ENCODE measurements around the gene L3MBTL2.

Gene L3MBTL2

GRCh38 chr22:41181349-41182241 lies 23.5 kb upstream of the L3MBTL2 start:
- H3K4me3 ChIP-seq (ENCODE audit: low read depth in 1 of 2, low read length in 2 of 2): no peak overlapping the region
- no peaks in the 10 kb centered on the region for H3K27me3 ChIP-seq (ENCODE audit: control insufficient read depth in 1 of 2, insufficient read depth in 2 of 2, low read length in 2 of 2)
- H3K36me3 ChIP-seq (ENCODE audit: insufficient read depth, low read length): peaks cover 30% of the 10 kb centered on the region
- no peak overlapping the region for H3K27ac ChIP-seq (ENCODE audit: low read depth, low read length)
- no peaks in the 10 kb centered on the region for H3K4me1 ChIP-seq (ENCODE audit: insufficient read depth, low read length)
- H3K9me3 ChIP-seq (ENCODE audit: low read length): no peaks in the 10 kb centered on the region
- no peak overlapping the region for H3K9ac ChIP-seq (ENCODE audit: low read length)

DNA sequence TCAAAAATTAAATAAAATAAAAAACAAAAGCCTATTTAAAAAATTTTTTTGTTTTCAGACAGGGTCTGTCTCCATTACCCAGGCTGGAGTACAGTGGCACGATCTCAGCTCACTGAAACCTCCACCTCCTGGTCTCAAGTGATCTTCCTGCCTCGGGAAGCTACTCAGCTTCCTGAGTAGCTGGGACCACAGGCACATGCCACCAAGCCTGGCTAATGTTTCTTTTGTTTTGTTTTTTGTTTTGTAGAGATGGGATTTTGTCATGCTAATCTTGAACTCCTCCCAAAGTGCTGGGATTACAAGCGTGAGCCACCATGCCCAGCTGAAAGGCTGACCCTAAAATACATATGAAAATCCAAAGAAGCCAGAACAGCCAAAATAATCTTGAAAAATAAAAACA lies 20.4 kb upstream of the L3MBTL2 start:
- Histone ChIP-seq H3K4me1 (ENCODE audit: insufficient read depth, low read length) (no peaks in the 10 kb centered on the region), H3K9me3 (ENCODE audit: low read length) (no peaks in the 10 kb centered on the region), H3K36me3 (ENCODE audit: insufficient read depth, low read length) (peaks cover 5% of the 10 kb centered on the region), H3K27me3 (ENCODE audit: control insufficient read depth in 1 of 2, insufficient read depth in 2 of 2, low read length in 2 of 2) (no peaks in the 10 kb centered on the region), H3K9ac (ENCODE audit: low read length) (no peak overlapping the region), H3K4me3 (ENCODE audit: low read depth in 1 of 2, low read length in 2 of 2) (no peak overlapping the region), H3K27ac (ENCODE audit: low read depth, low read length) (no peak overlapping the region)

DNA sequence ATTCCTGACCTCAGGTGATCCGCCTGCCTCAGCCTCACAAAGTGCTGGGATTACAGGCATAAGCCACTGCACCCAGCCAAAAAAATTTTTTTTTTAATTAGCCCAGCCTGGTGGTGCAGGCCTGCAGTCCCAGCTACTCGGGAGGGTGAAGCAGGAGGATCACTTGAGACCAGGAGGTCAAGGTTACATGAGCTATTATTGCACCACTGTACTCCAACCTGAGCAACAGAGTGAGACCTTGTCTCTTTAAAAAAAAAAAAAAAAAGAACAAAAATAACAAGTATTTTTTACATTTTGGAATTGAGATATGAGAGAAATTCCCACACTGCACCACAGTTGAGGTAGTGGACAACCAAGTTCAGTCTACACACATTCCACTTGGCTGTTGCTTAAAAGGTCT lies 13.6 kb upstream of the L3MBTL2 start:
- Histone ChIP-seq H3K27me3 (ENCODE audit: control insufficient read depth in 1 of 2, insufficient read depth in 2 of 2, low read length in 2 of 2) (no peaks in the 10 kb centered on the region), H3K4me1 (ENCODE audit: insufficient read depth, low read length) (no peaks in the 10 kb centered on the region), H3K9me3 (ENCODE audit: low read length) (no peaks in the 10 kb centered on the region), H3K9ac (ENCODE audit: low read length) (no peak overlapping the region), H3K4me3 (ENCODE audit: low read depth in 1 of 2, low read length in 2 of 2) (no peak overlapping the region), H3K27ac (ENCODE audit: low read depth, low read length) (no peak overlapping the region), H3K36me3 (ENCODE audit: insufficient read depth, low read length) (no peaks in the 10 kb centered on the region)

DNA sequence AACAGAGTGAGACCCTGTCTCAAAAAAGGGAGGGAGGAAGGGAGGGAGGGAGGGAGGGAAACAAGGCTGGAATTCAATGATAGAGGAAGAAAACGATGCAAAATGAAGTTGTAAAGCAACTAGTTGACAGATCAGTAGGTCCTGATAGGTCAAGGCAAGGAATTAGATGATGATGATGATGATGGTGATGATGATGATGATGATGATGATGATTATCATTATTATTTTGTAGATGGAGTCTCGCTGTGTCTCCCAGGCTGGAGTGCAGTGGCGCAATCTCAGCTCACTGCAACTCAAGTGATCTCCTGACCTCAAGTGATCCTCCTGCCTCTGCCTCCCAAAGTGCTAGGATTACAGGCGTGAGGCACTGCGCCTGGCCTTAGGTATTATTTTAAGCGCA lies 11.3 kb upstream of the L3MBTL2 start:
- Histone ChIP-seq H3K36me3 (ENCODE audit: insufficient read depth, low read length) (no peaks in the 10 kb centered on the region), H3K27me3 (ENCODE audit: control insufficient read depth in 1 of 2, insufficient read depth in 2 of 2, low read length in 2 of 2) (no peaks in the 10 kb centered on the region), H3K9me3 (ENCODE audit: low read length) (no peaks in the 10 kb centered on the region), H3K27ac (ENCODE audit: low read depth, low read length) (no peak overlapping the region), H3K4me1 (ENCODE audit: insufficient read depth, low read length) (peaks cover 9% of the 10 kb centered on the region), H3K4me3 (ENCODE audit: low read depth in 1 of 2, low read length in 2 of 2) (no peak overlapping the region), H3K9ac (ENCODE audit: low read length) (no peak overlapping the region)

GRCh38 chr22:41197038-41197972 lies 7.8 kb upstream of the L3MBTL2 start:
- Histone ChIP-seq H3K27me3 (ENCODE audit: control insufficient read depth in 1 of 2, insufficient read depth in 2 of 2, low read length in 2 of 2) (no peaks in the 10 kb centered on the region), H3K4me3 (ENCODE audit: low read depth in 1 of 2, low read length in 2 of 2) (peak overlapping the region; percentile 66 to 85), H3K9ac (ENCODE audit: low read length) (peak overlapping the region; percentile 33), H3K9me3 (ENCODE audit: low read length) (no peaks in the 10 kb centered on the region), H3K27ac (ENCODE audit: low read depth, low read length) (no peak overlapping the region), H3K36me3 (ENCODE audit: insufficient read depth, low read length) (no peaks in the 10 kb centered on the region), H3K4me1 (ENCODE audit: insufficient read depth, low read length) (peaks cover 9% of the 10 kb centered on the region)

DNA sequence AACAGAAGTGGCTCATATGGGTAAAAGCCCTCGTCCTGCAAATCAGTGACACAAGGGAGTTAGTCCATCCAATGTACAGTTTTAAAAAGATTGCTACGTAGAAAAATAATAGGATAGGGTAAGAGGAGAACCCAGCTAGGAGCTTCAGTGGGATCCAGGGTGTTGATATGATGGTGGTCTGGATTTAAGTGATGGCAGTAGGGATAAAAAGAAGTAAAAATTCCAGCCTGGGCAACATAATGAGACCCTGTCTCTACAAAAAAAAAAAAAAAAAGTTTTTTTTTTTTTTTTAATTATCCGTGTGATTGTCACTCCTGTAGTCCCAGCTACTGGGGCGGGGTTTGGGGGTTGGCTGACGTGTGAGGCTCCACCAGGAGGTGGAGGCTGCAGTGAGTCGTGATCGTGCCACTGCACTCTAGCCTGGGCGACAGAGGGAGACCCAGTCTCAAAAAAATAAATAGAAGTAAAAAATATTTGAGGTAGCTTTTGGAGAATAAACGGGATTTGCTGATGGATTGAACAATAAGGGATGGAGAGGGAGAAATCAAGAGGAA lies 7.0 kb upstream of the L3MBTL2 start:
- no peaks in the 10 kb centered on the region for H3K9me3 ChIP-seq (ENCODE audit: low read length)
- H3K36me3 ChIP-seq (ENCODE audit: insufficient read depth, low read length): no peaks in the 10 kb centered on the region
- peak overlapping the region; percentile 66 to 85 for H3K4me3 ChIP-seq (ENCODE audit: low read depth in 1 of 2, low read length in 2 of 2)
- peak overlapping the region; percentile 33 for H3K9ac ChIP-seq (ENCODE audit: low read length)
- no peak overlapping the region for H3K27ac ChIP-seq (ENCODE audit: low read depth, low read length)
- no peaks in the 10 kb centered on the region for H3K27me3 ChIP-seq (ENCODE audit: control insufficient read depth in 1 of 2, insufficient read depth in 2 of 2, low read length in 2 of 2)
- peaks cover 9% of the 10 kb centered on the region for H3K4me1 ChIP-seq (ENCODE audit: insufficient read depth, low read length)

DNA sequence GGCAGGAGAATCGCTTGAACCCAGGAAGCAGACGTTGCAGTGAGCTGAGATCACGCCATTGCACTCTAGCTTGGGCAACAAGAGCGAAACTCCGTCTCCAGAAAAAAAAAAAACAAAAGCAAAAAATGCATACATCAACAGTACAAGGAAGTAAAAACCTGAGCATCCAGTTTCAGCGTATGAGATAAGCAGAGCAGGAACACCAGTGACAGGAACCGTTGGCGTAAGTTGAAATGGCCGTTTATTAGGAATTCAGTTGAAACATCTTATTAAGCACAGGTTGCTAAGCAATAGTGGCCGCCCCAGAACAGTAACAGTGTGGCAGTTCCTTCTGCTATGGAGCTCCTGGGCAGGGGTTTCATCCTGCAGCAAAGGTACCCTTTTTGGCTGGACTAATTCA lies 4.0 kb upstream of the L3MBTL2 start:
- H3K36me3 ChIP-seq (ENCODE audit: insufficient read depth, low read length): no peaks in the 10 kb centered on the region
- H3K9me3 ChIP-seq (ENCODE audit: low read length): no peaks in the 10 kb centered on the region
- no peak overlapping the region for H3K27ac ChIP-seq (ENCODE audit: low read depth, low read length)

DNA sequence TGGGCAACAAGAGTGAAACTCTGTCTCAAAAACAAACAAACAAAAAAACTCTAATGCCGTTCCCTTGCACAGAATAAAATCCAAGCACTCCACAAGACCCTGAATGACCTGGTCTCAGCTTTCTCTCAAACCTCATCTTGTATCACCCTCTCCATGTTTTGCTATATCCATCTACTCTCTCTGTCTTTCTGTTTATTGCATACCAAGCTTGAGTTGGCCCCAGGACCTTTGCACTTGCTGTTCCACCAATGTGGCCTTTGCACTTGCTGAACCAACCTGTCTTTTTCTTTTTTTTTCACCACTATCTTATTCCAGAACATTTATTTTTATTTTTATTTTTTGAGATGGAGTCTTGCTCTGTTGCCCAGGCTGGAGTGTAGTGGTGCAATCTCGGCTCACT lies 2.0 kb upstream of the L3MBTL2 start:
- Histone ChIP-seq H3K27ac (ENCODE audit: low read depth, low read length) (no peak overlapping the region), H3K27me3 (ENCODE audit: control insufficient read depth in 1 of 2, insufficient read depth in 2 of 2, low read length in 2 of 2) (no peaks in the 10 kb centered on the region), H3K9me3 (ENCODE audit: low read length) (no peaks in the 10 kb centered on the region), H3K36me3 (ENCODE audit: insufficient read depth, low read length) (no peaks in the 10 kb centered on the region), H3K9ac (ENCODE audit: low read length) (no peak overlapping the region), H3K4me3 (ENCODE audit: low read depth in 1 of 2, low read length in 2 of 2) (no peak overlapping the region), H3K4me1 (ENCODE audit: insufficient read depth, low read length) (peaks cover 9% of the 10 kb centered on the region)

More for the DNA sequence above, 4.0 kb upstream of the L3MBTL2 start:
- no peak overlapping the region for H3K4me3 ChIP-seq (ENCODE audit: low read depth in 1 of 2, low read length in 2 of 2)
- H3K27me3 ChIP-seq (ENCODE audit: control insufficient read depth in 1 of 2, insufficient read depth in 2 of 2, low read length in 2 of 2): no peaks in the 10 kb centered on the region
- H3K4me1 ChIP-seq (ENCODE audit: insufficient read depth, low read length): peaks cover 14% of the 10 kb centered on the region
- no peak overlapping the region for H3K9ac ChIP-seq (ENCODE audit: low read length)

- H3K4me1 ChIP-seq (ENCODE audit: insufficient read depth, low read length): peaks cover 5% of the 10 kb centered on the region
- no peaks in the 10 kb centered on the region for H3K9me3 ChIP-seq (ENCODE audit: low read length)
- H3K36me3 ChIP-seq (ENCODE audit: insufficient read depth, low read length): no peaks in the 10 kb centered on the region
- no peak overlapping the region for H3K4me3 ChIP-seq (ENCODE audit: low read depth in 1 of 2, low read length in 2 of 2)
- H3K27me3 ChIP-seq (ENCODE audit: control insufficient read depth in 1 of 2, insufficient read depth in 2 of 2, low read length in 2 of 2): no peaks in the 10 kb centered on the region
- H3K9ac ChIP-seq (ENCODE audit: low read length): no peak overlapping the region
- no peak overlapping the region for H3K27ac ChIP-seq (ENCODE audit: low read depth, low read length)
Measured at GRCh38 chr22:41204066-41204465, 1.0 kb upstream of the L3MBTL2 start.

DNA sequence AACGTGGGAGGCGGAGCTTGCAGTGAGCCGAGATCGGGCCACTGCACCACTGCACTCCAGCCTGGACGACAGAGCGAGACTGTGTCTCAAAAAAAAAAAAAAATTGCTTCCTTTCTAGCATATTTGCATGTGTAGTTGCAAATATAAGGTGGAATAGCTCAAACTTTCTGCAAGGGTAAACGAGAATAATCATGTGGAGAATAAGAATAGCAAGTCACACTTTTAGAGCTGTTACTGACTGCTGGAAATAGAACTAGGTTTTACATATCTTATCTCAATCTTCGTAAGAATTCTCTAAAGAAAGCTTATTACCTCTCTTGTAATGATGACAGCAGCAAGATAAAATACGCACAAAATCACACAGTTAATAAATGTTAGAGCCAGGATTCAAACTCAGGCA lies 1.6 kb downstream of the L3MBTL2 start:
- Histone ChIP-seq H3K9ac (ENCODE audit: low read length) (no peak overlapping the region), H3K27ac (ENCODE audit: low read depth, low read length) (no peak overlapping the region), H3K36me3 (ENCODE audit: insufficient read depth, low read length) (peaks cover 13% of the 10 kb centered on the region), H3K4me3 (ENCODE audit: low read depth in 1 of 2, low read length in 2 of 2) (no peak overlapping the region), H3K4me1 (ENCODE audit: insufficient read depth, low read length) (peaks cover 5% of the 10 kb centered on the region), H3K9me3 (ENCODE audit: low read length) (no peaks in the 10 kb centered on the region), H3K27me3 (ENCODE audit: control insufficient read depth in 1 of 2, insufficient read depth in 2 of 2, low read length in 2 of 2) (no peaks in the 10 kb centered on the region)

DNA sequence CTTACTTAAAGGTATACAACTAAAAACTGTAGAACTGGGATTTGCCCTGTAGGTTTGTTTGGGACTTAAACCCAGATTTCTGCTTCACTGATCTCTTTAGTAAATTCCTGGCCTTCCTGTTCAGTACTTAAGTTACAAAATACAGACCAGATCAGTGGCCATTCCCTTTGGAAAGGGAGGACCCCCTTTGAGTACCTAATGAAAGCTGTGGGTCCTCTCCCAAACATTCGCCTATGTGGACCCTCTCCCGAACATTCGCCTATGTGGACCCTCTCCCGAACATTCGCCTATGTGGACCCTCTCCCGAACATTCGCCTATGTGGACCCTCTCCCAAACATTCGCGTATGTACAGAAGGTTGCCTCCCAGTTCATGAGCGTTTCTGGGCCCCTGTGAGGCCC lies 10.3 kb downstream of the L3MBTL2 start:
- peaks cover 32% of the 10 kb centered on the region for H3K36me3 ChIP-seq (ENCODE audit: insufficient read depth, low read length)
- H3K27me3 ChIP-seq (ENCODE audit: control insufficient read depth in 1 of 2, insufficient read depth in 2 of 2, low read length in 2 of 2): no peaks in the 10 kb centered on the region
- H3K4me1 ChIP-seq (ENCODE audit: insufficient read depth, low read length): peaks cover 14% of the 10 kb centered on the region
- no peak overlapping the region for H3K27ac ChIP-seq (ENCODE audit: low read depth, low read length)
- H3K4me3 ChIP-seq (ENCODE audit: low read depth in 1 of 2, low read length in 2 of 2): no peak overlapping the region
- H3K9me3 ChIP-seq (ENCODE audit: low read length): no peaks in the 10 kb centered on the region
- no peak overlapping the region for H3K9ac ChIP-seq (ENCODE audit: low read length)
